GM18499 (cell line): Measurements from ENCODE around the gene CAMKMT.

Experiments
- ATAC-seq: cut with Tn5 transposase; IDR thresholded peaks from one replicate; pipeline ENCODE4 v1.9.1; 2021; ENCODE audit warnings: moderate number of reproducible peaks; ENCODE audit not compliant: insufficient read depth, unreplicated experiment

Gene CAMKMT

GRCh38 chr2:44779793-44780192 lies 418.0 kb downstream of the CAMKMT start:
- no peak for ATAC-seq

- ATAC-seq: no peak
Observed at GRCh38 chr2:44780406-44780805, 418.7 kb downstream of the CAMKMT start.

DNA sequence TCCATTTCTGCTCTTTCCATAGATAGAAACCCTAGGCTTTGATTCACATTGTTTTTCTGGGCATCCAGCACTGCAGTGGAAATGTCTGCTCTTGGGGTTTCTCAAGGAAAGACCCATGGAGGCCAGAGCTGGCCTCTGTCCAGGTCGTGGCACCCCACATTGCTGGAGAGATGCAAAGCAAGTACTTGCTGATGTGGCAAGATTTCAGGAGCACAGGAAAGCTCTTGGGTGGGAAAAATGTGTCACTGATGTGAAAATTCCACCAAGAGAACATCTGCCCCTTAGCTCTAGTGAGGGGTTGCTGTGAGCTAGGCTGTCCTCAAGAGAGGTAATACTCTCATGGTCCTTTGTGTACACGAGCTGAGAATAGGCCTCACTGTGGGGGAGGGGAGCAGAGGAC lies 423.7 kb downstream of the CAMKMT start:
- no peak for ATAC-seq

DNA sequence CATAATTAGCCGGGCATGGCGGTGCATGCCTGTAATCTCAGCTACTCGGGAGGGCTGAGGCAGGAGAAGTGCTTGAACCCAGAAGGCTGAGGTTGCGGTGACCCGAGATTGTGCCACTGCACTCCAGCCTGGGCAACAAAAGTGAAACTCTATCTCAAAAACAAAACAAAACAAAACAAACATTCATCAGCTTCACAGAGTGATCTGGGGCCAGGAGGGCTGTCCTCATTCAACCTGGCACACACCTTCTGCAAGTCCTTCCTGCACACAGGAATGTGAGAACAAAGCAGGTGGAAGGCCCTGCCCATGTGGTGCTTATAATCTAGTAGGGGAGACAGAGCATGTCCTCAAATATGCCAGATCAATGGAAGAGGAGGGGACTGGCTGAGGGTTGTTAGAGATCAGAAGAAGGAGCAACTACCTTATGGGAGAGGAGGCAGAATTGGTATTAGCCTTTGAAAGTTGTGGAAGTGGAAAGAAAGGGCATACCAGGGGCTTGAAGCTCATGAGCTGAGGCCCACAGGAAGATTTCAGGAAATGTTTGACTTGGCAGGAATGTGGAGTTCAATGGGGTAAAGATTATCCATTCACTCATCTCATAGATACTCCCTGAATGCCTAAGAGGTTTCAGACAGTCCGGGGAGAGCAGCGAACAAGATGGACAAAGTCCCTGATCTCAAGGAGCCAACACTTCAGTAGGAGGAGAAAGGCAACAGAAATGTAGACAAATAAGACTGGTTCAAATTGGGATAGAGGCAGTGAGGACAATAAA lies 424.5 kb downstream of the CAMKMT start:
- no peak for ATAC-seq

GRCh38 chr2:44786817-44787214 lies 425.1 kb downstream of the CAMKMT start:
- ATAC-seq: no peak

GRCh38 chr2:44787663-44788062 lies 425.9 kb downstream of the CAMKMT start:
- no peak for ATAC-seq

- no peak for ATAC-seq
Observed at GRCh38 chr2:44789446-44789845, 427.7 kb downstream of the CAMKMT start.

DNA sequence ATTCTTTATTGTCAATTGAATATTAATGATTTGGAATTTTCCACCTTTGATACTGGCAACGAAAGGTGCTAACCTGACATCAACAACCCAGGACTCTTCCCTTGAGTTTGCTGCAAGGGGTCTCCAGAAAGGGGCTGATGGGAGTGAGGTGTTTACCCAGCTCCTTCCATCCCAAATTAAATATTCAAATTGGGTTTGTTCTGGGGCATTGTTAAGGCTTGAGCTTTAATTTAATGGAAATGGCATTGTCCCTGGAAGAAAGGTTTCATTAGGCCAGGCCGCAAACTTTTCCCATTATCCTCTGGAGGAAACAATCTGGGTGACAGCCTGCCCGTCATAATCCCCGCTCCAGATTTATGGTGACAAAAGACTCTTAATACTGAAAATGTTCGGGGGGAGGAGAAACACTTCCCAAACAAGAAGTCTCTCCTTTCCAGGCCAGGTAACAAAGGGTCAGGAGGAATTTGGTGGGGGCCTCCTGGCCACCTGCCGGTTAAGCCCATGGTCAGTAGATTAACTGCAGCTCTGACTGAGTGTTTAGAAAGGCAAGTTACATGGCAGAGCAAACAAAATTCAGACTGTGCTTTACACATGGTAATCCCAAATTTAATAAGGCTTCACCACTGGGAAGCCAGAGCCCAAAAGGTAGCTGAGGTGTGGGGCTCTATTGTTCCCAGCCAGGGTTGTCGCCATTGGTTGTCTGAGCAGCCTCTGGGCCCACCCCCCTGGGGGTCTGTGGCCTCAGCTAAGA lies 428.4 kb downstream of the CAMKMT start:
- ATAC-seq: no peak

DNA sequence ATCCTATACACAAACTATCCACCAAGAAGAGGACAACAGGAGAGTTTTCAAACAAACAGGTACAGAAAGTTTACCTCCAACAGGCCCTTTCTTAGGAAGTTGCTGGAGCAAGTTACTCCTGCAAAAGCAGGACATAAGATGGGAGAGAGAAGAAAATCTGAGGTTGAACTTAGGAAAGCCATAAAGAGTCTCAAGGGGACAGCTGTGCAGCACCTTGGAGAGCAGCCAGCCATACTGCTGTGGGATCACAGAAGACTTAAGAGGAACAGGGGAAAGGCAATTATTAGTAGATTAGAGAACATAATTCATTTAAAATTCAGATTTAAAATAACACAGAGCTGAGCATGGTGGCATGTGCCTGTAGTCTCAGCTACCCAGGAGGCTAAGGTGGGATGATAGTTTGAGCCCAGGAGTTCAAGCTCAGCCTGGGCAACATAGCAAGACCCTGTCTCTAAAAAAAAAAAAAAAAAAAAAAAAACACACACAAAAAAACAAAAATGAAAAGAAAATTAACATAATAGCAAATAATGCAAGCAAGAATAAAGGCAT lies 431.6 kb downstream of the CAMKMT start:
- ATAC-seq: no peak

- no peak for ATAC-seq
Observed at GRCh38 chr2:44796771-44797170, 435.0 kb downstream of the CAMKMT start.

DNA sequence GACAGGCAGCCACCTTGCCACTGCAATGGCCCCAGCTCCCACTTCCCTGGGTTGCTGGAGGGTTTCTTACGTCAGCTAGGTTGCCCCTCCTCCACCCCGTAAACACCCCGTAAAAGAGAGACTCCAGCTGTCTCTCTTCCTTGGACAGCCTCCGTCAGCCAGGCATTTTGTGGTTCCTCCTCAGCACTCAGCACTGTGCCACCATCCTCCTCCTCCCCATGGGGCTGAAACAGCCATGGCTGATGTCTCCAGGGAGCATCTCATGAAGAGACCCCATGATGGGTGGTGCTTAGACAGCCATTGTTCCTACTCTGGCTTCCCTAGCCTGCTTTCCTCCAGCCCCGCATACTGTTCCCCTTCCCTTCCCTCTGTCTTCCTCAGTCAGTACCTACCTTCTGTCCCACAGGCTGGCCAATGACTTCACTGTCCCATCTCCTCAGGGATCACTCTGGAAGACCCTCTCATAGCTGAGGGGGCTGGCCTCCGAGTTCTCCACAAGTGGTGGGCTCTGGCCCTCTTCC lies 436.5 kb downstream of the CAMKMT start:
- no peak for ATAC-seq

GRCh38 chr2:44799105-44799504 lies 437.4 kb downstream of the CAMKMT start:
- ATAC-seq: no peak

DNA sequence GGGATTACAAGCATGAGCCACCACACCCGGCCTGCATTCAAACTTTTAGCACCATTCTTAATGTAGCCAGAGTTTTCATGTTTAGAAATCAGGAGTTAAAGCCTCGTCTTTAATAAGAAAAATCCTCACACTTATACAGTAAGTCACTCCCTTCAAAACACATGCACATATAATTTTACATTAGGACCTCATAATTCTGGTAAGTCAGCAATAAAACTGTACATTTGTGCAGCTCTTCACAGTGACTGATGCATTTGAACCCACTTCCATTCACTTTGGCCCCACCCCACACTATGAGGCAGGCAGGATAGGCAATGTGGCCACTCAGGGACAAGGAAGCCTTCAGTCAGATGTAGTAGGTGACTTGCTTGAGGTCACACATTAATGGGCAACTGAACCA lies 438.0 kb downstream of the CAMKMT start:
- ATAC-seq: no peak

GRCh38 chr2:44801289-44801840 lies 439.6 kb downstream of the CAMKMT start:
- no peak for ATAC-seq

- no peak for ATAC-seq
Observed at GRCh38 chr2:44801841-44802776, 440.4 kb downstream of the CAMKMT start.

DNA sequence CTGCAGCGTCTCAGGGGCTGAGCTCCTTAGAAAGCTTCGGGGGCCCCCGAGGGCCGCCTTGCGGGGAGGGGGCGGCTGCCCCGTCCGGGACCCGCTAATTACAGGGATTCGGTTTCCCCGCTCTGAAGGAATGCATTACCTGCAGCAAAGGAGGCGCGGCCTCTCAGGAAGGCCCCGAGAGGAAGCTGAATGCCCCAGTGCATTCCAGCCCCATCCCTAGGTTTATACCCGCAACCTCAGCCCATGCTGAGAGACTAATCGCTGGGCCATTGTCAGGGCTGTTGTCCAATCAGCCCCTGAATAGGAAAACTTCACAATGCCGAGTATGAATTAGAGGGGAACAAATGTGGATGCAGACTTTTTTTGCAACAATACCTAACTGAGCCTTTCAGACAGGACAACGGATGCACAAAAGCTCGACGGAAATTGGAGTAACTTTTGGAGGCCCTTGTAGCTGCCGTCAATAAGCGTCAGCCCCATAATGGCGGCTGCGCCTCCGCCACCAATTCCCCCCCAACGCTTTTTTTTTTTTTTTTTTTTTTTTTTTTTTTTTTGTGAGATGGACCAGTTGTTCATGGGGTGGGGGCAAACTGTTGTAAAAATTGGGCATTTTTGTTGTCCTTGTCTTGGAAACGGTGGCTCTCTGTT lies 441.2 kb downstream of the CAMKMT start:
- no peak for ATAC-seq

- no peak for ATAC-seq
Observed at GRCh38 chr2:44804406-44805265, 442.9 kb downstream of the CAMKMT start.

GRCh38 chr2:44805401-44806235 lies 443.9 kb downstream of the CAMKMT start:
- ATAC-seq: no peak
